Stimulated activated memory B cell treated with anti-CD40 and anti-IgM and Interleukin-4, amounts not matched to agents 10 μg/mL and 1 μg/mL and 100 μg/mL, for 72 hours (primary cell): ENCODE results near the gene FUCA2.
A peak's percentile ranks its signal among the peaks of the same experiment; 100 is the strongest.
"Not testable (repeated sequence)": the region's sequence is repeated elsewhere in the genome, so short reads cannot be mapped to it uniquely, and the experiment has no call there.

ENCODE experiments used
- ATAC-seq: fragments of 150-1000 bp; cut with Tn5 transposase; 2 replicates; pipeline ENCODE4 v1.10.0; 2021
- H3K27ac Mint-ChIP-seq: one replicate; pipeline ENCODE4 v1.8.0; 2022; ENCODE audit warnings: mild to moderate bottlenecking, mixed read lengths
- H3K27me3 Mint-ChIP-seq: one replicate; pipeline ENCODE4 v1.8.0; 2022; ENCODE audit warnings: mixed read lengths
- H3K36me3 Mint-ChIP-seq: one replicate; pipeline ENCODE4 v1.8.0; 2022; ENCODE audit warnings: mixed read lengths
- H3K4me1 Mint-ChIP-seq: one replicate; pipeline ENCODE4 v1.8.0; 2022; ENCODE audit warnings: mixed read lengths
- H3K4me3 Mint-ChIP-seq: one replicate; pipeline ENCODE4 v1.8.0; 2022; ENCODE audit warnings: mild to moderate bottlenecking, moderate library complexity, mixed read lengths
- H3K9me3 Mint-ChIP-seq: one replicate; pipeline ENCODE4 v1.8.0; 2022; ENCODE audit warnings: mixed read lengths

Gene FUCA2

GRCh38 chr6:143516690-143517446 lies 5.3 kb upstream of the FUCA2 start:
- no peaks in the 10 kb centered on the region for H3K36me3 Mint-ChIP-seq
- peak overlapping the region; percentile 57 for H3K27ac Mint-ChIP-seq
- H3K9me3 Mint-ChIP-seq: no peaks in the 10 kb centered on the region
- ATAC-seq: no peak
- H3K4me1 Mint-ChIP-seq: peaks cover 13% of the 10 kb centered on the region
- H3K27me3 Mint-ChIP-seq: no peaks in the 10 kb centered on the region
- H3K4me3 Mint-ChIP-seq: no peak overlapping the region

GRCh38 chr6:143515766-143516355 lies 4.3 kb upstream of the FUCA2 start:
- Mint-ChIP-seq H3K4me3 (no peak overlapping the region), H3K4me1 (peaks cover 13% of the 10 kb centered on the region), H3K36me3 (no peaks in the 10 kb centered on the region), H3K27ac (no peak overlapping the region), H3K9me3 (no peaks in the 10 kb centered on the region), H3K27me3 (no peaks in the 10 kb centered on the region)
- no peak for ATAC-seq

- no peaks in the 10 kb centered on the region for H3K9me3 Mint-ChIP-seq
- H3K4me3 Mint-ChIP-seq: no peak overlapping the region
- H3K36me3 Mint-ChIP-seq: no peaks in the 10 kb centered on the region
- H3K27me3 Mint-ChIP-seq: no peaks in the 10 kb centered on the region
- H3K4me1 Mint-ChIP-seq: peaks cover 13% of the 10 kb centered on the region
- no peak overlapping the region for H3K27ac Mint-ChIP-seq
- no peak for ATAC-seq
These were observed 3.7 kb upstream of the FUCA2 start for GRCh38 chr6:143515061-143515760.

- peak overlapping the region; percentile 17 for H3K4me3 Mint-ChIP-seq
- no peaks in the 10 kb centered on the region for H3K36me3 Mint-ChIP-seq
- peaks cover 22% of the 10 kb centered on the region for H3K4me1 Mint-ChIP-seq
- ATAC-seq: no peak
- no peaks in the 10 kb centered on the region for H3K27me3 Mint-ChIP-seq
- no peak overlapping the region for H3K27ac Mint-ChIP-seq
- H3K9me3 Mint-ChIP-seq: no peaks in the 10 kb centered on the region
These were observed 1.9 kb upstream of the FUCA2 start for GRCh38 chr6:143513410-143513809.

- peaks cover 34% of the 10 kb centered on the region for H3K4me1 Mint-ChIP-seq
- H3K36me3 Mint-ChIP-seq: peaks cover 24% of the 10 kb centered on the region
- H3K27me3 Mint-ChIP-seq, H3K9me3 Mint-ChIP-seq, ATAC-seq: not testable (repeated sequence)
- peak overlapping the region; percentile 92 for H3K4me3 Mint-ChIP-seq
- H3K27ac Mint-ChIP-seq: peak overlapping the region; percentile 95
These were observed 1.2 kb downstream of the FUCA2 start for GRCh38 chr6:143510326-143510725.

- H3K27ac Mint-ChIP-seq: no peak overlapping the region
- no peak for ATAC-seq
These were observed 4.0 kb downstream of the FUCA2 start for GRCh38 chr6:143507358-143508145.

GRCh38 chr6:143506620-143507019 lies 4.9 kb downstream of the FUCA2 start:
- Mint-ChIP-seq H3K9me3 (no peaks in the 10 kb centered on the region), H3K27me3 (no peaks in the 10 kb centered on the region), H3K4me1 (peaks cover 35% of the 10 kb centered on the region), H3K36me3 (peaks cover 24% of the 10 kb centered on the region), H3K4me3 (no peak overlapping the region), H3K27ac (no peak overlapping the region)
- ATAC-seq: no peak

More at GRCh38 chr6:143507358-143508145, 4.0 kb downstream of the FUCA2 start:
- H3K9me3 Mint-ChIP-seq: no peaks in the 10 kb centered on the region
- H3K4me1 Mint-ChIP-seq: peaks cover 35% of the 10 kb centered on the region
- no peak overlapping the region for H3K4me3 Mint-ChIP-seq
- H3K27me3 Mint-ChIP-seq: no peaks in the 10 kb centered on the region
- peaks cover 24% of the 10 kb centered on the region for H3K36me3 Mint-ChIP-seq

- H3K27ac Mint-ChIP-seq: peak overlapping the region; percentile 37
These were observed 5.3 kb downstream of the FUCA2 start for GRCh38 chr6:143506199-143506598.

GRCh38 chr6:143505537-143505936 lies 6.0 kb downstream of the FUCA2 start:
- Mint-ChIP-seq H3K36me3 (peaks cover 28% of the 10 kb centered on the region), H3K9me3 (no peaks in the 10 kb centered on the region), H3K4me3 (no peak overlapping the region), H3K4me1 (peaks cover 35% of the 10 kb centered on the region), H3K27me3 (no peaks in the 10 kb centered on the region), H3K27ac (no peak overlapping the region)
- ATAC-seq: no peak

More at GRCh38 chr6:143506199-143506598, 5.3 kb downstream of the FUCA2 start:
- Mint-ChIP-seq H3K4me1 (peaks cover 35% of the 10 kb centered on the region), H3K36me3 (peaks cover 24% of the 10 kb centered on the region), H3K4me3 (no peak overlapping the region), H3K9me3 (no peaks in the 10 kb centered on the region), H3K27me3 (no peaks in the 10 kb centered on the region)
- no peak for ATAC-seq

- H3K9me3 Mint-ChIP-seq: no peaks in the 10 kb centered on the region
- H3K27ac Mint-ChIP-seq: no peak overlapping the region
- ATAC-seq: no peak
- peaks cover 35% of the 10 kb centered on the region for H3K4me1 Mint-ChIP-seq
- no peak overlapping the region for H3K4me3 Mint-ChIP-seq
- peaks cover 32% of the 10 kb centered on the region for H3K36me3 Mint-ChIP-seq
- no peaks in the 10 kb centered on the region for H3K27me3 Mint-ChIP-seq
These were observed 6.4 kb downstream of the FUCA2 start for GRCh38 chr6:143505111-143505510.

- Mint-ChIP-seq H3K27ac (no peak overlapping the region), H3K36me3 (peaks cover 40% of the 10 kb centered on the region), H3K4me3 (no peak overlapping the region), H3K4me1 (peaks cover 35% of the 10 kb centered on the region), H3K27me3 (no peaks in the 10 kb centered on the region), H3K9me3 (no peaks in the 10 kb centered on the region)
- no peak for ATAC-seq
These were observed 7.2 kb downstream of the FUCA2 start for GRCh38 chr6:143504369-143504768.

GRCh38 chr6:143501851-143502250 lies 9.7 kb downstream of the FUCA2 start:
- H3K4me1 Mint-ChIP-seq: peaks cover 11% of the 10 kb centered on the region

GRCh38 chr6:143498428-143498827 lies 13.1 kb downstream of the FUCA2 start:
- ATAC-seq: no peak
- Mint-ChIP-seq H3K27ac (no peak overlapping the region), H3K9me3 (no peaks in the 10 kb centered on the region)

More at GRCh38 chr6:143501851-143502250, 9.7 kb downstream of the FUCA2 start:
- no peaks in the 10 kb centered on the region for H3K9me3 Mint-ChIP-seq
- H3K27me3 Mint-ChIP-seq: no peaks in the 10 kb centered on the region
- ATAC-seq: no peak
- no peak overlapping the region for H3K4me3 Mint-ChIP-seq
- no peak overlapping the region for H3K27ac Mint-ChIP-seq
- H3K36me3 Mint-ChIP-seq: peaks cover 51% of the 10 kb centered on the region

GRCh38 chr6:143496974-143497373 lies 14.5 kb downstream of the FUCA2 start:
- no peaks in the 10 kb centered on the region for H3K27me3 Mint-ChIP-seq
- H3K4me1 Mint-ChIP-seq: no peaks in the 10 kb centered on the region
- no peaks in the 10 kb centered on the region for H3K9me3 Mint-ChIP-seq
- no peak overlapping the region for H3K27ac Mint-ChIP-seq
- H3K4me3 Mint-ChIP-seq: no peak overlapping the region
- ATAC-seq: no peak
- peaks cover 58% of the 10 kb centered on the region for H3K36me3 Mint-ChIP-seq

More at GRCh38 chr6:143498428-143498827, 13.1 kb downstream of the FUCA2 start:
- Mint-ChIP-seq H3K4me3 (no peak overlapping the region), H3K4me1 (no peaks in the 10 kb centered on the region), H3K36me3 (peaks cover 56% of the 10 kb centered on the region), H3K27me3 (no peaks in the 10 kb centered on the region)

GRCh38 chr6:143490775-143491174 lies 20.7 kb downstream of the FUCA2 start:
- no peak for ATAC-seq
- Mint-ChIP-seq H3K4me3 (no peak overlapping the region), H3K27ac (no peak overlapping the region), H3K4me1 (no peaks in the 10 kb centered on the region), H3K9me3 (no peaks in the 10 kb centered on the region), H3K36me3 (peaks cover 27% of the 10 kb centered on the region), H3K27me3 (no peaks in the 10 kb centered on the region)
